Spinal cord (tissue), 10 donors: ENCODE data around the gene TMPRSS4. TPM values are rescaled to one million over a fixed set of nuclear protein-coding genes. Genes with fewer than 3 reads are reported as not detected.

Experiments used
- DNase-seq, 6 donors: peaks; one replicate each; pipeline versions ENCODE4 v3.0.0 to v3.0.0-alpha.2; 2013 to 2015; ENCODE audit warnings: low spot score in 6 of 6, low read depth in 4 of 6
- H3K27ac ChIP-seq: one replicate; pipeline ENCODE4 v1.5.1; 2013; ENCODE audit warnings: low read depth, low read length, control low read depth
- H3K27me3 ChIP-seq: one replicate; pipeline ENCODE4 v1.6.1; 2013; ENCODE audit warnings: low read length; ENCODE audit not compliant: control insufficient read depth, insufficient read depth
- H3K36me3 ChIP-seq: one replicate; pipeline ENCODE4 v1.6.1; 2013; ENCODE audit warnings: low read length; ENCODE audit not compliant: control insufficient read depth, insufficient read depth
- H3K4me1 ChIP-seq: one replicate; pipeline ENCODE4 v1.6.1; 2013; ENCODE audit warnings: low read length; ENCODE audit not compliant: control insufficient read depth, insufficient read depth
- H3K4me3 ChIP-seq: one replicate; pipeline ENCODE4 v1.5.1; 2013; ENCODE audit warnings: low read depth, low read length, control low read depth
- H3K9me3 ChIP-seq: one replicate; pipeline ENCODE4 v1.6.1; 2013; ENCODE audit warnings: low read length; ENCODE audit not compliant: control insufficient read depth, insufficient read depth
- WGBS: methylation state at CpG from one replicate; pipeline ENCODE4 v1.1.5; 2013; ENCODE audit warnings: missing lambda C conversion rate; ENCODE audit not compliant: insufficient coverage; 5-methylcytosine and 5-hydroxymethylcytosine counted together
- polyA plus RNA-seq, 2 donors: library from polyadenylated mRNA; unstranded; fragments of 120-200 nt; gene quantifications; one replicate each; pipeline ENCODE4 v1.2.1, GENCODE V29; 2013; ENCODE audit not compliant: insufficient read length in 2 of 2
- total RNA-seq, 2 donors: library from RNA; depleted of rRNA in 1 of 2; stranded (reverse); fragments of 120-200 nt in 1 of 2; fragments of >200 nt in 1 of 2; gene quantifications; one replicate each; pipeline versions ENCODE4 v1.2.3 to v1.2.4, GENCODE V29; 2013 to 2014
- donor health status: healthy.

The TMPRSS4 gene
- total and polyA plus RNA-seq, 4 donors: 0.26 to 0.70 (median 0.30) TPM; not detected in 1

DNA sequence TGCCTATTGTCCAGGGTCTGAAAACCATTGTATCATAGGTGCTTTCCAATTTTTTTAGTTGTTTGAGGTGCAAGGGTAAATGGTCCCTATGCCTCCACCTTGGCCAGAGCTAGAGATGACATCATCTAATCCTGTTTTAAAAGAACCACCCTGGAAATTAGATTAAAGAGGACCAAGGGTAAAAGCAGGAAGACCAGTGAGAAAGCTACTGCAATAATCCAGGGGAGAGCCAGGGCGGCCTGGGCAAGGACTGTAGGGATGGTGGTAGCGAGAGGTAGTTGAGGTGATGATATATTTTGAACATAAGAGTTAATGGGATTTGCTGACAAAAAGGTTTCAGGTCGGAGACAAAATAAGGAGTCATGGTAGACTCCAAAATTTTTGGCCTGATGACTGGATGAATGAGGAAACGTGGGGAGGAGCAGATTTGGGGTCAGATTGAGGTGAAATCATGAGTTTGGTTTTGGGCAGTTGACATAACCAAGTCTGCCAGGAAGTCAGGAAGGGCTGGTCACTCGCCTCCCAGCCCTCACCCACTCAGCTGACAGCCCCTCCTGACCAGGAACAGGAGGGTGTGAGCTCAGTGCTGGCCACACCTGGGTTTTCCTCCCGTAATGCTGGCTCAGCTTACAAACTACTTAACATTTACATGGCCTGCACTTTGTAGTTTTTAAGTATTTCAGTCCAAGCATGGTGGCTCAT lies 52.7 kb downstream of the TMPRSS4 start:
- 79% methylated on average over 5 of the region's 6 CpGs for WGBS

DNA sequence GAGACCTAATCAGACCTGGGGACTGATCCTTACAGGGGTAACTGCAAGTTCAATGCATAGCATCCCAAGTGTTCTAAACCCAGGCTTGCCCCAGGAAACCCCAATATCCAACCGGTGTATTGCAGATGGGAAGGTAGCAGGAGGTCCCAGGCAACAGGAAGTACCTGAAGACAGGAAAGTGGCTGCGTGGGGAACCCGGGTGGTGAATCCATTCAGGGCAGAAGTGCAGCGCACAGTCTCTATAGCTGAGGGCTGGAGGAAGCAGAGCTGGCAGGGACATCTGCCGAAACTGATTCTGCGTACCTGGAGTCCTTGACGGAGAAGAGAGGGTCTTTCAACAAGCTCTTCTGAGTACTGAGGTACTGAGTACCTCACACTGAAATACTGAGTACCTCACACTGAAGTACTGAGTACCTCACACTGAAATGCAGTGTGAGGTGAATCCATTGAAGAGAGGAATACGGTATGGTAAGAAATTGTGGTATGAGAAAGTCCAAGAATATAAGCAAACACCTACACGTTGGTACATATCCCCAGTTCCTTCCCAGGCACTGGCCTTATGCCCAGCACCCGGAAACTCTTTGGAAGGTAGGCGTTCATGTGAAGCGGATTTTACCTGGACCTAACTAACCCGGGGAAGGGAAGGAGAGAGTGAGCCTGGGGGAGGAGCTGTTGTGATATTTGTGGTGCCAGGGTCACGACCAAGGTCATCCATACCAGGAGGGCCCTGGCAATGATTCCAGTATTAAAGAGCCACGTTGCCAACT lies 55.7 kb downstream of the TMPRSS4 start:
- 82% methylated on average over 8 of the region's 15 CpGs for WGBS
- DNase-seq: no peak
- no peaks in the 10 kb centered on the region for H3K27me3 ChIP-seq
- H3K9me3 ChIP-seq: no peaks in the 10 kb centered on the region
- peaks cover 17% of the 10 kb centered on the region for H3K36me3 ChIP-seq
- no peak overlapping the region for H3K27ac ChIP-seq
- H3K4me1 ChIP-seq: no peaks in the 10 kb centered on the region
- no peak overlapping the region for H3K4me3 ChIP-seq

More for the DNA sequence above, 52.7 kb downstream of the TMPRSS4 start:
- Histone ChIP-seq H3K4me1 (no peaks in the 10 kb centered on the region), H3K27ac (no peak overlapping the region), H3K36me3 (no peaks in the 10 kb centered on the region), H3K9me3 (no peaks in the 10 kb centered on the region), H3K4me3 (no peak overlapping the region), H3K27me3 (no peaks in the 10 kb centered on the region)
- no peak for DNase-seq

DNA sequence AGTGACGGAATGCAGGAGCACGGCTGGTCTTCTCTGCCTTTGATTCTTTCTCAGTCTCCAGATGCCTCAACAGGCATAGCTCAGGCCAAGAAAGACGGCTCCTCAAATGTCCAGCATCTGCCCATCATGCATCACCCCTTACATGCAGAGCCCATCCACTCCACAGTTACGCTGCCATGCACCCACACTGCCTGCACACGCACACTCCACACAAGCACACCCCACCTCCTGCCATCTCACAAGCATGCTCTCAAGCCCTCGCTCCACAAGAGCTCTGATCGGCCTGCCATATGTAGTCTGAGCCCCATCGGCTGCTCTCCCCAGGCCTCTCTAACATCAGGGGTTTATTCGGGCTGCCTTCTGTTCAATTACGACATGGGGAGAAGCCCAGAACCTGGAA lies 56.9 kb downstream of the TMPRSS4 start:
- peaks cover 21% of the 10 kb centered on the region for H3K36me3 ChIP-seq
- no peaks in the 10 kb centered on the region for H3K27me3 ChIP-seq
- H3K9me3 ChIP-seq: no peaks in the 10 kb centered on the region
- H3K27ac ChIP-seq: no peak overlapping the region
- H3K4me3 ChIP-seq: no peak overlapping the region
- WGBS: 87% methylated on average over 8 of the region's 10 CpGs
- DNase-seq: no peak
- no peaks in the 10 kb centered on the region for H3K4me1 ChIP-seq

DNA sequence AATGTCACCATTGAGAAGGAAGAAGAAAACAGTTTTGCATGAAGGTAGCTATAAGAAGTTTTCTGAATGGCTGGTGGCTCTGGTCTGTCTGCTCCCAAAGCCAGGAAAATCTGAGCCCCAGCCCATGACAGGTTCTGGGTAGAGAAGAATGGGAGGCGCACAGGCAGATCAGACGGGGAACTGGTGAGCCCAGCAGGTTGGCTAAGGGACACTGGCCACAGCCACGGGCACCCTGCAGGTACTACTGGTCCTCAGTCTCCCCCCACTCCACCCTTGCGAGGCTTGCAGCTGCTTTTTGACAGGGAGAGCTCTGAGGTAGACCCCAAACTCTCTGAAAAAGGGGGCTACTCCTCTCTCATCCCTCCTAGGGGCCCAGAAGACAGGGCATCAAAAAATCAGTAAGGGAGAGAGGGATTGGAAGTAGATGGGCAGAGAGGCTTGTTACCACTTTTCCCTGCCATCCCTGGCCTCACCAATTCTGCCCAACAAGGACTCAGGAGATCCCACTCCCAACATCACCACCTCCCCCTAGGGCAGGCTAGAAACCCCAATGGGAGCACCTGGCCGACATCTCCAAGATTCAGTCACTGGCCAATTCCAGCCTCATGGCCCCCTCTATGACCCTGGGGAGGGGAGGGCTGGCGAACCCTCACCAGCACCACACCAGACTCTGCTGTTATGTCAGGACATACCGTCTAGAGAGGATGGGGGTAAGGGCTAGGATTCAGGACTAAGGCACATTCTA lies 58.3 kb downstream of the TMPRSS4 start:
- WGBS: 90% methylated on average over 3 of the region's 7 CpGs
- H3K27ac ChIP-seq: no peak overlapping the region

DNA sequence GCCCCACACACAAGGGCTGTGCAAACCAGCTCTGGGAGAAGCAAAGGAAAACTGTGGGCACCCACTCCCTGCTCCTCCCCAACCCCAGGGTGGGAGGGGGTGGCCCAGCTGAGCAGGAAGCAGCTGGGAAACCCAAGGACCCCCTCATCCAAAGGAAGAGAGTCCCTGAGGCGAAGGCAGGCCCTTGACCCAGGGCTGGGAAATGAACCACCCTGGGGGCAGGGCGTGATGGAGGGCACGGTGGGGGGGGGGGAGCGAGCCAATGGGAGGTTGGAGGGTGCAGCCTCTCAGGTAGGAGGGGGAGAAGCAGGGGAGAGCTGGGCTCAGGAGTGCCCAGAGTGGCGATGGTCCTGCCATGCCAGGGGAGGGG lies 58.9 kb downstream of the TMPRSS4 start:
- DNase-seq: no peak
- H3K9me3 ChIP-seq: no peaks in the 10 kb centered on the region
- no peak overlapping the region for H3K27ac ChIP-seq
- peaks cover 4% of the 10 kb centered on the region for H3K27me3 ChIP-seq
- H3K4me3 ChIP-seq: no peak overlapping the region
- WGBS: 93% methylated on average over 1 of the region's 5 CpGs
- no peaks in the 10 kb centered on the region for H3K4me1 ChIP-seq
- H3K36me3 ChIP-seq: peaks cover 22% of the 10 kb centered on the region

More for the DNA sequence above, 58.3 kb downstream of the TMPRSS4 start:
- Histone ChIP-seq H3K36me3 (peaks cover 22% of the 10 kb centered on the region), H3K4me1 (no peaks in the 10 kb centered on the region), H3K4me3 (no peak overlapping the region), H3K9me3 (no peaks in the 10 kb centered on the region), H3K27me3 (no peaks in the 10 kb centered on the region)
- DNase-seq: no peak

DNA sequence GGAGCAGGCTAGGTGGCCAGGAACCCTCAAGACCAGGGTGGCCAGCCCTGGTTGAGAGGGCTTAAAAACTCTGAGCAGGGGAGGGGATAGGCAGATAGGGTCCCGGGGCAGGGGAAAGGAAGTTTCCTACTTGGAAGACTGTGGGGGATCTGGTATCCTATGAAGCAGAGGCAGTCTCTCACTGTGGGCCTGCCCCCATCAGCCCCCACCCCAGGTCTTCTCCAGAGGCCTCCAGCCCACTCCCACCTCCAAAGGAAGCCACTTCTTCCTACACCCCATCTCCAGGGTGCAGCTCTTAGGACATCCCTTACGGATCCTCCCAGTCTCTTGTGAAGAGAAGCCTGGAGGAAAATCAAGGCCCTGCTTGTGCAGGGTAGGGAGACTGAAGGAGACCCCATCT lies 59.5 kb downstream of the TMPRSS4 start:
- no CpG with 5 or more reads among the region's 2 CpGs for WGBS
- H3K27ac ChIP-seq: no peak overlapping the region
- H3K9me3 ChIP-seq: no peaks in the 10 kb centered on the region
- no peak overlapping the region for H3K4me3 ChIP-seq
- no peaks in the 10 kb centered on the region for H3K4me1 ChIP-seq
- DNase-seq: no peak
- H3K36me3 ChIP-seq: peaks cover 23% of the 10 kb centered on the region
- H3K27me3 ChIP-seq: peaks cover 4% of the 10 kb centered on the region

DNA sequence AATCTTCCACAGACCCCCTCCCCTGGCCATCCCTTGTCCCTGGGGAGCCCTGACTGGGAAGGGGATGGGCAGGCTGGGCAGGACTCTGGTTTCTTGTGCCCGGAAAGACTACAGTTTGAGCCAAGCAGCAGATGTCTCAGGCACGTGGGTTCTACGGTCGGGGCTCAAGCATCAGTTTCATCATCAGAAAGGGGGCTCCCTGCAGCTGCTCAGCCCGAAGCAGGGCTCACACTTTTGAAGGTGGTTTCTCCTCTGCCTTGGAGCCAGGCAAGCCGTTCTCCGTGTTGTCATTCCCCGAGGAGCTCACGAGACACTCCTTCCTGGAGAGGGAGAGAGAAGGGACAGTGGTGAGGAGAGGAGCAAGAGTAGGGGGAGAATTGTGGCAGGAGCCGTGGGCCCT lies 59.9 kb downstream of the TMPRSS4 start:
- Histone ChIP-seq H3K27me3 (peaks cover 6% of the 10 kb centered on the region), H3K4me3 (no peak overlapping the region), H3K36me3 (peaks cover 24% of the 10 kb centered on the region), H3K27ac (no peak overlapping the region), H3K9me3 (no peaks in the 10 kb centered on the region), H3K4me1 (no peaks in the 10 kb centered on the region)
- WGBS: 88% methylated on average over 9 of the region's 10 CpGs
- DNase-seq: no peak

DNA sequence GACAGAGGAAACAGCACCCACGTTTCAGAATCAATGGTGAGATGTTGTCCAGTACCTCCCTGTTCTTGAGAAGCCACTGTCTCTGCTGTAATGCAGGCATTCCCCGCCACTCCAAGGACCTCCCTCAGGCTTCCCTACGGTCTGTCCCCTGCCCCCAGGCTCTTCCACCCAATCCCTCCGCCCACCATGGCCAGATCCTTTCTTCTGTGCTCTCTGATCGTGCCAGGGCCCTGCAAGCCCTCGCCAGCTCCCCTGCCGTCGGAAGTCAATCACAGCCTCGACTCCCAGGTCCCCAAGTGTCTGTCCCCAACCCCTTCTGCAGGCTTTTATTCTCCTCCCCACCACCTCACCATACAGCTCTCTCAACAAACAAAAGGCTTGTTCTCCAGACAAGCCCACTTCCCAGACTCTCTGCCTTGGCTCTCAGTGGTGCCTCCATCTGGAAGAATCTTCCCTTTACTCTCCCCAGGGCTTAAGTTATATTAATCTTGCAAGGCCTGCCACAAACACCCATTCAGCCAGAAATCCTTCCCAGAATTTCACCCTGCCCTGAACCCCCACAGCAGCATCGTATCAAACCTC lies 62.1 kb downstream of the TMPRSS4 start:
- Histone ChIP-seq H3K36me3 (peaks cover 24% of the 10 kb centered on the region), H3K9me3 (no peaks in the 10 kb centered on the region), H3K4me3 (no peak overlapping the region), H3K4me1 (no peaks in the 10 kb centered on the region), H3K27ac (no peak overlapping the region), H3K27me3 (peaks cover 14% of the 10 kb centered on the region)
- no peak for DNase-seq
- WGBS: 40% methylated on average over 9 of the region's 10 CpGs

DNA sequence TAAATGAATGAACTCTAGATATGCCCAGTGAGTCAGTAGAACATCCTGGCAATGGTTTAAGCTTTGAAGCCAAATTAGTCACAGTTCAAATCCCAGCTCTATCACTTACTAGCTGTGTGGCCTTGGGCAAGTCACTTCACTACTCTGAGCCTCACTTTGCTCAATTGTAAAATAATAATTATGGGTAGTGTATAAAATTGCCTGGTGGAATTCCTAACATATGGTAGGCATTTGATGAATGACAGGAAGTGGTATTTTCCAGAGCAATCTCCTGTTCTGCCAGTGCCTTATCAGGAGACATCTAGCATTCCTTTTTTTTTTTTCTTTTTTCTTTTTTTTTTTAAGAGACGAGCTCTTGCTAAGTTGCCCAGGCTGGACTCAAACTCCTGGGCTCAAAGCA lies 62.7 kb downstream of the TMPRSS4 start:
- H3K27me3 ChIP-seq: peaks cover 14% of the 10 kb centered on the region
- H3K9me3 ChIP-seq: no peaks in the 10 kb centered on the region
- no peak for DNase-seq
- 40% methylated on average over 1 of the region's 1 CpG for WGBS
- no peaks in the 10 kb centered on the region for H3K4me1 ChIP-seq
- no peak overlapping the region for H3K27ac ChIP-seq
- peaks cover 24% of the 10 kb centered on the region for H3K36me3 ChIP-seq
- H3K4me3 ChIP-seq: no peak overlapping the region
